IPS-18a (cell line): ENCODE data around the gene GRIN3A.

Experiments
- H3K27ac ChIP-seq: one replicate; pipeline ENCODE4 v1.5.1; 2013; ENCODE audit warnings: low read length
- H3K27me3 ChIP-seq: one replicate; pipeline ENCODE4 v1.6.1; 2013; ENCODE audit warnings: mild to moderate bottlenecking, low read length; ENCODE audit not compliant: control insufficient read depth, insufficient read depth
- H3K36me3 ChIP-seq: one replicate; pipeline ENCODE4 v1.6.1; 2013; ENCODE audit warnings: low read depth, low read length; ENCODE audit not compliant: control insufficient read depth
- H3K4me1 ChIP-seq: one replicate; pipeline ENCODE4 v1.6.1; 2013; ENCODE audit warnings: low read depth, low read length; ENCODE audit not compliant: control insufficient read depth
- H3K4me3 ChIP-seq: one replicate; pipeline ENCODE4 v1.5.1; 2013; ENCODE audit warnings: low read length
- H3K9ac ChIP-seq: one replicate; pipeline ENCODE4 v1.6.1; 2013; ENCODE audit warnings: mild to moderate bottlenecking, low read length, moderate library complexity
- H3K9me3 ChIP-seq: one replicate; pipeline ENCODE4 v1.6.1; 2013; ENCODE audit warnings: low read depth, low read length; ENCODE audit not compliant: control insufficient read depth

The GRIN3A gene

GRCh38 chr9:101702257-101702656 is 36.2 kb downstream of the GRIN3A start:
- Histone ChIP-seq H3K4me3 (no peak overlapping the region), H3K36me3 (no peaks in the 10 kb centered on the region), H3K9me3 (no peaks in the 10 kb centered on the region), H3K27ac (no peak overlapping the region), H3K4me1 (no peaks in the 10 kb centered on the region), H3K9ac (no peak overlapping the region), H3K27me3 (peaks cover 6% of the 10 kb centered on the region)

DNA sequence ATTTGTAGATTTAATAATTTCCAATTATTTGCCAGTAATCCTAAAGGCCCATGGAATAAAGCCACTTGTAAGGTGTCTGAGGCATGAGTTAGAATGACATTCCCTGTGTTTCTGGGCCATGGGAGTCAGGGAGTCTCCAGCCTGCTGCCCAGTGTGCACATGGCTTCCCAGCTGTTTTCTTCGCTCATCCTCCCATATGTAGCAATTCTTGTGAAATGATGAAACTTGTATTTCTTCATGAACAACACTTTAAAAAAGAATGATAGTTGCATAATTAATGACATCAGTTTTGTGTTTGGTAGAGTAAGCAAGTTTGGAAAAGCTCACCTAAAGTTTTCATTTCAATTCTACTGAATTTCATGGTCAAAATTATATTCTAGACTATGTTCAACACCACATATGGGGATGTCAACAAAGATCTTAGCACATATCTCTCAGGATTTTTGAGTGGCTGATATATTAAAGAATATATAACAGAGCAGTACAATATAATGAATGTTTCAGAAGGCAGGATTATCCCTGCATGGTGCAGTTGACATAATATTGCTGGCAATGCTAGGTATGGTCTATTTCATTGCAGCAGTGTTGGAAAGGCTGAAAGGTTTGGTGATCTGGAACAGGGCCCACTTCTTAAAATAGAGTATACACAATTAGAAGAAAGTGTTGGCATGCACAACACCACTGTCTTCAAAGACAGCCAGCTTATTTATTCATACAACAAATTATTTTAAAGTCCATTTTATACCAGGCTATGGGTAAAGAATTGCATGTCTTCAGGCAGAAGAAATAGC is 44.7 kb downstream of the GRIN3A start:
- H3K9ac ChIP-seq = no peak overlapping the region
- H3K9me3 ChIP-seq = no peaks in the 10 kb centered on the region
- H3K4me3 ChIP-seq = no peak overlapping the region
- no peaks in the 10 kb centered on the region for H3K27me3 ChIP-seq
- no peak overlapping the region for H3K27ac ChIP-seq
- no peaks in the 10 kb centered on the region for H3K36me3 ChIP-seq
- no peaks in the 10 kb centered on the region for H3K4me1 ChIP-seq

GRCh38 chr9:101691657-101692056 is 46.8 kb downstream of the GRIN3A start:
- Histone ChIP-seq H3K4me1 (no peaks in the 10 kb centered on the region), H3K36me3 (no peaks in the 10 kb centered on the region), H3K4me3 (no peak overlapping the region), H3K9me3 (no peaks in the 10 kb centered on the region), H3K9ac (no peak overlapping the region), H3K27me3 (no peaks in the 10 kb centered on the region), H3K27ac (no peak overlapping the region)

- Histone ChIP-seq H3K27ac (no peak overlapping the region), H3K4me3 (no peak overlapping the region), H3K27me3 (no peaks in the 10 kb centered on the region), H3K9ac (no peak overlapping the region), H3K9me3 (no peaks in the 10 kb centered on the region), H3K4me1 (no peaks in the 10 kb centered on the region), H3K36me3 (no peaks in the 10 kb centered on the region)
These were observed 49.4 kb downstream of the GRIN3A start for GRCh38 chr9:101689039-101689438.

- H3K27ac ChIP-seq = no peak overlapping the region
- no peaks in the 10 kb centered on the region for H3K36me3 ChIP-seq
- H3K9ac ChIP-seq = no peak overlapping the region
- no peaks in the 10 kb centered on the region for H3K27me3 ChIP-seq
- no peaks in the 10 kb centered on the region for H3K9me3 ChIP-seq
- H3K4me3 ChIP-seq = no peak overlapping the region
- H3K4me1 ChIP-seq = no peaks in the 10 kb centered on the region
These were observed 53.8 kb downstream of the GRIN3A start for GRCh38 chr9:101684665-101685064.

- Histone ChIP-seq H3K4me1 (no peaks in the 10 kb centered on the region), H3K9ac (no peak overlapping the region), H3K27me3 (no peaks in the 10 kb centered on the region), H3K9me3 (no peaks in the 10 kb centered on the region), H3K27ac (no peak overlapping the region), H3K36me3 (no peaks in the 10 kb centered on the region), H3K4me3 (no peak overlapping the region)
These were observed 55.2 kb downstream of the GRIN3A start for GRCh38 chr9:101683236-101683635.

- H3K27ac ChIP-seq = no peak overlapping the region
- H3K27me3 ChIP-seq = no peaks in the 10 kb centered on the region
- H3K9ac ChIP-seq = no peak overlapping the region
- H3K4me3 ChIP-seq = no peak overlapping the region
- H3K36me3 ChIP-seq = no peaks in the 10 kb centered on the region
- H3K4me1 ChIP-seq = no peaks in the 10 kb centered on the region
- H3K9me3 ChIP-seq = no peaks in the 10 kb centered on the region
These were observed 60.6 kb downstream of the GRIN3A start for GRCh38 chr9:101677861-101678260.

GRCh38 chr9:101675341-101675740 is 63.1 kb downstream of the GRIN3A start:
- Histone ChIP-seq H3K4me3 (no peak overlapping the region), H3K9me3 (no peaks in the 10 kb centered on the region), H3K36me3 (no peaks in the 10 kb centered on the region), H3K27me3 (no peaks in the 10 kb centered on the region), H3K4me1 (no peaks in the 10 kb centered on the region), H3K27ac (no peak overlapping the region), H3K9ac (no peak overlapping the region)

- no peaks in the 10 kb centered on the region for H3K36me3 ChIP-seq
- H3K27me3 ChIP-seq = no peaks in the 10 kb centered on the region
- H3K4me3 ChIP-seq = no peak overlapping the region
- no peaks in the 10 kb centered on the region for H3K9me3 ChIP-seq
- H3K9ac ChIP-seq = no peak overlapping the region
- no peaks in the 10 kb centered on the region for H3K4me1 ChIP-seq
- no peak overlapping the region for H3K27ac ChIP-seq
These were observed 64.3 kb downstream of the GRIN3A start for GRCh38 chr9:101674165-101674564.

DNA sequence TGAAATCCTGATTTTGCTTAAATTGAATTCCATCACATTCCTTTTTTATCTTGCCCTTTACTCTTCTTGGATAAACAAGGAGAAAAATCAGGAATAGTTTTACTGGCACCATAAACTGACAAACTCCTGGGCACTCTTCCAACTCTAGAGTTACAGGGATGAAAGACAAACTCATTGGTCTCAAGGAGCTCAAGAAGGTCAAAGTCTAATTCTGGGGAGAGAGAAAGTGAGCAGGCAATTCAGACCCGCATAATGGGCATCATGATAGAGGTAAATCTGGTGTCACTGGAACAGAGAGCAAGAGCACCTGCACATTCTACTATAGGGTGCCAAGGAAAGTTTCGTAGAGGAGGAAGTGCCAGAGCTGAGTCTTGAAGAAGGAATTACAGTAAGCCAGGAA is 64.8 kb downstream of the GRIN3A start:
- H3K4me3 ChIP-seq = no peak overlapping the region
- H3K36me3 ChIP-seq = no peaks in the 10 kb centered on the region
- H3K9me3 ChIP-seq = no peaks in the 10 kb centered on the region
- no peaks in the 10 kb centered on the region for H3K27me3 ChIP-seq
- no peak overlapping the region for H3K27ac ChIP-seq
- peaks cover 4% of the 10 kb centered on the region for H3K4me1 ChIP-seq
- H3K9ac ChIP-seq = no peak overlapping the region

- Histone ChIP-seq H3K4me1 (peaks cover 10% of the 10 kb centered on the region), H3K9ac (no peak overlapping the region), H3K4me3 (no peak overlapping the region), H3K27ac (no peak overlapping the region), H3K9me3 (no peaks in the 10 kb centered on the region), H3K27me3 (no peaks in the 10 kb centered on the region), H3K36me3 (no peaks in the 10 kb centered on the region)
These were observed 66.9 kb downstream of the GRIN3A start for GRCh38 chr9:101671567-101671966.

DNA sequence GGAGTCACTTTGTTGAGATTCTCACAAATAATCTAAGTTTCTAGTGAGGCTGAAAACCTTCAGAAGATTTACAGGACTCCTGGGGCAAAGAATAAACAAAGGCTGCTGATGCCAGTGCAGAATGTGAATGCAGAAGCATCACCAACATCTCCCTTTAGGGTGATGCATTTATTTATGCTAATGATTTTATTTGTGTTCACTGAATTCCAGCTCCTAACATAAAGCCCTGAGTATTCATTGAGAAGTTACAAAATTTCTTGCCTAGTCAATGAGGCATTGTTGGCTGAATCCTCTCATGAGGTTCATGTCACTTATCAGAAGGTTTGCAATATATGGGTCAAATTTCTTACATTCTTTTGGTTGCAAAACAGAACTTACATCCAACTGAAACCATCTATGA is 70.0 kb downstream of the GRIN3A start:
- Histone ChIP-seq H3K4me1 (peaks cover 10% of the 10 kb centered on the region), H3K9ac (no peak overlapping the region), H3K4me3 (no peak overlapping the region), H3K27me3 (no peaks in the 10 kb centered on the region), H3K27ac (no peak overlapping the region), H3K36me3 (no peaks in the 10 kb centered on the region), H3K9me3 (no peaks in the 10 kb centered on the region)
